ENCODE measurements around the gene GSTK1.

The GSTK1 gene

DNA sequence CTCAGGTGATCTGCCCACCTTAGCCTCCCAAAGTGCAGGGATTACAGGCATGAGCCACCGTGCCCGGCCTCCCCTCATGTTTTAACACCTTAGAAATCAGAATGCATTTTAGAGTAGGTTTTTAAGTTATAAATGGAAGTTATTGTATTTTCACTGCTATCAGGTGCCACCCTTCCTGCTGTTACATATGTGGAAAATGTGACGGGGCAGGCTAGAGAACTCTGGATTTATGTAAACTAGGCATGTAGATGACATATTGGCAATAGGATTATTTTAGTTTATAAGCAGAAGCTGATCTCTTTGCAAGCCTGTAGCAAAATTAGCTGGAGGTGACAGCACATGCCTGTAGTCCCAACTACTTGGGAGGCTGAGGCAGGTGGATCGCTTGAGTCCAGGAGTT lies 27.1 kb downstream of the GSTK1 start:
- Histone ChIP-seq H3K9ac (ENCODE audit: low read length) (no peak overlapping the region), H3K9me3 (replicated peaks; ENCODE audit: insufficient read depth, low read length) (no peaks in the 10 kb centered on the region), H3K79me2 (ENCODE audit: low read length) (peaks cover 59% of the 10 kb centered on the region), H2AFZ (ENCODE audit: low read length) (no peak overlapping the region), H3K9me2 (replicated peaks; ENCODE audit: insufficient read depth, low read length) (no peaks in the 10 kb centered on the region), H3K4me1 (ENCODE audit: low read length) (peaks cover 16% of the 10 kb centered on the region), H3K27me3 (replicated peaks; ENCODE audit: insufficient read depth, low read length) (no peaks in the 10 kb centered on the region), H3F3A (ENCODE audit: insufficient read depth, low read length) (no peaks in the 10 kb centered on the region), H3K4me2 (ENCODE audit: low read depth, low read length) (peak overlapping the region; percentile 24; the same call in 1 of the 2 replicates), H4K20me1 (ENCODE audit: insufficient read depth, low read length) (no peaks in the 10 kb centered on the region), H3K36me3 (replicated peaks; ENCODE audit: insufficient read depth, low read length) (peaks cover 20% of the 10 kb centered on the region), H3K4me3 (ENCODE audit: low read length) (no peak overlapping the region), H3K27ac (ENCODE audit: low read length) (no peak overlapping the region)
- DNase-seq = no peak
- TF ChIP-seq EZH2phosphoT487 (IDR thresholded peaks at IDR 0.05; ENCODE audit: low read length) = no peak
- no peak for TF ChIP-seq CTCF (IDR thresholded peaks at IDR 0.05; ENCODE audit: low read length)
- no peak for TF ChIP-seq EZH2 (optimal IDR thresholded peaks at IDR 0.05; ENCODE audit: low read depth, low read length)

DNA sequence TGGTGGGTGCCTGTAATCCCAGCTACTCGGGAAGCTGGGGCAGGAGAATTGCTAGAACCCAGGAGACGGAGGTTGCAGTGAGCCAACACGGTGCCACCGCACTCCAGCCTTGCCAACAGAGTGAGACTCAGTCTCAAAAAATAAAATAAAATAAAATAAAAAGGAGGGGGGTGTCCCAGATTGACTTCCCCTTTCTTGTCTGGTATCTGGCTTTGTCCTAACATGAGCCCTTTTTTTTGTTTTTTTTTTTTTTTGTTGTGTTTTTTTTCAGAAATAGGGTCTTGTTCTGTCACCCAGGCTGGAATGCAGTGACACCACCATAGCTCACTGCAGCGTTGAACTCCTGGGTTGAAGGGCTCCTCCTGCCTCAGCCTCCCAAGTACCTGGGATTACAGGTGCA lies 29.6 kb downstream of the GSTK1 start:
- Histone ChIP-seq H3K9me2 (replicated peaks; ENCODE audit: insufficient read depth, low read length) (no peaks in the 10 kb centered on the region), H4K20me1 (ENCODE audit: insufficient read depth, low read length) (no peaks in the 10 kb centered on the region), H3K4me2 (ENCODE audit: low read depth, low read length) (no peak overlapping the region), H3K4me3 (ENCODE audit: low read length) (no peak overlapping the region), H3K79me2 (ENCODE audit: low read length) (peaks cover 74% of the 10 kb centered on the region), H3K9me3 (replicated peaks; ENCODE audit: insufficient read depth, low read length) (no peaks in the 10 kb centered on the region), H3K27me3 (replicated peaks; ENCODE audit: insufficient read depth, low read length) (no peaks in the 10 kb centered on the region), H3K9ac (ENCODE audit: low read length) (no peak overlapping the region), H3K4me1 (ENCODE audit: low read length) (peaks cover 12% of the 10 kb centered on the region), H3K27ac (ENCODE audit: low read length) (no peak overlapping the region), H3F3A (ENCODE audit: insufficient read depth, low read length) (no peaks in the 10 kb centered on the region; the same call in 1 of the 2 replicates), H3K36me3 (replicated peaks; ENCODE audit: insufficient read depth, low read length) (peaks cover 23% of the 10 kb centered on the region), H2AFZ (ENCODE audit: low read length) (no peak overlapping the region)
- no peak for DNase-seq
- TF ChIP-seq EZH2 (optimal IDR thresholded peaks at IDR 0.05; ENCODE audit: low read depth, low read length) = no peak
- TF ChIP-seq CTCF (IDR thresholded peaks at IDR 0.05; ENCODE audit: low read length) = no peak
- TF ChIP-seq EZH2phosphoT487 (IDR thresholded peaks at IDR 0.05; ENCODE audit: low read length) = no peak

DNA sequence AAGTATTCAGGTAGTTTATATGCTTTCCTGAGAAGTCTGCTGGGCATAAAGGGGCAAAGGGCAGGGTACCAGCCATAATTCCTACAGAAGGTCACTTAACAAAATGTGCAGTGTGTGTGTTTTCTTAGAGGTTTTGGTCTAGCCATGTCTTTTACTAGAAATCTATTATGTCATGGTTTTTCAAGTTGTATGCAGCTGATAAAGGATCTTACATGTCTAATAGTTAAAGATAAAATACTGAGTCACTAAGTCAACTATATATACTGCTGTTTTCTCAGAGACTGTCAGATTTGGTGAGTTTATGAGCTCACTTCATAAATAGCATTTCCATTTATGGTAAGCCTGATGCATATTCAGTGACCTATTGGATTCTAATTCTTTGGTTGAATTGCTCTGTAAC lies 32.6 kb downstream of the GSTK1 start:
- Histone ChIP-seq H3F3A (ENCODE audit: insufficient read depth, low read length) (no peaks in the 10 kb centered on the region; the same call in 1 of the 2 replicates), H4K20me1 (ENCODE audit: insufficient read depth, low read length) (no peaks in the 10 kb centered on the region), H3K4me3 (ENCODE audit: low read length) (no peak overlapping the region), H3K4me2 (ENCODE audit: low read depth, low read length) (no peak overlapping the region), H3K9ac (ENCODE audit: low read length) (no peak overlapping the region), H3K27me3 (replicated peaks; ENCODE audit: insufficient read depth, low read length) (no peaks in the 10 kb centered on the region), H3K9me3 (replicated peaks; ENCODE audit: insufficient read depth, low read length) (no peaks in the 10 kb centered on the region), H2AFZ (ENCODE audit: low read length) (no peak overlapping the region), H3K36me3 (replicated peaks; ENCODE audit: insufficient read depth, low read length) (peaks cover 38% of the 10 kb centered on the region), H3K4me1 (ENCODE audit: low read length) (no peaks in the 10 kb centered on the region), H3K27ac (ENCODE audit: low read length) (no peak overlapping the region), H3K9me2 (replicated peaks; ENCODE audit: insufficient read depth, low read length) (no peaks in the 10 kb centered on the region), H3K79me2 (ENCODE audit: low read length) (peaks cover 47% of the 10 kb centered on the region)
- no peak for DNase-seq
- no peak for TF ChIP-seq CTCF (IDR thresholded peaks at IDR 0.05; ENCODE audit: low read length)
- no peak for TF ChIP-seq EZH2 (optimal IDR thresholded peaks at IDR 0.05; ENCODE audit: low read depth, low read length)
- TF ChIP-seq EZH2phosphoT487 (IDR thresholded peaks at IDR 0.05; ENCODE audit: low read length) = no peak

Data from MM.1S (cell line).